GM23248 (cell line): ENCODE results near the gene ZNF681. TPM values are rescaled to one million over a fixed set of nuclear protein-coding genes. Genes with fewer than 3 reads are reported as not detected.
"Not testable (repeated sequence)": the region's sequence is repeated elsewhere in the genome, so short reads cannot be mapped to it uniquely, and the experiment has no call there.

ENCODE experiments used
- DNase-seq: peaks from one replicate; pipeline ENCODE4 v3.0.0-alpha.2; 2015
- H2AFZ ChIP-seq: fragments of 200-600 bp; sonication (generic); 2 replicates; pipeline ENCODE4 v1.6.1; 2016; ENCODE audit warnings: antibody characterized with exemption
- H3F3A ChIP-seq: fragments of 200-600 bp; sonication (generic); 2 replicates; pipeline ENCODE4 v1.6.1; 2016; ENCODE audit warnings: mild to moderate bottlenecking, antibody characterized with exemption, mixed run types; ENCODE audit not compliant: insufficient read depth
- H3K27ac ChIP-seq: fragments of 200-600 bp; sonication (generic); 2 replicates; pipeline ENCODE4 v1.5.1; 2016; ENCODE audit warnings: mild to moderate bottlenecking
- H3K27me3 ChIP-seq: fragments of 200-600 bp; sonication (generic); replicated peaks from 2 replicates; pipeline ENCODE4 v1.6.1; 2016; ENCODE audit warnings: mild to moderate bottlenecking; ENCODE audit not compliant: insufficient read depth
- H3K36me3 ChIP-seq: fragments of 200-600 bp; sonication (generic); 2 replicates; pipeline ENCODE4 v1.6.1; 2016; ENCODE audit warnings: low read depth, mild to moderate bottlenecking
- H3K4me1 ChIP-seq: fragments of 200-600 bp; sonication (generic); 2 replicates; pipeline ENCODE4 v1.6.1; 2016; ENCODE audit warnings: mild to moderate bottlenecking; ENCODE audit not compliant: insufficient read depth
- H3K4me2 ChIP-seq: fragments of 200-600 bp; sonication (generic); one replicate; pipeline ENCODE4 v1.6.1; 2016; ENCODE audit warnings: mild to moderate bottlenecking; ENCODE audit not compliant: unreplicated experiment
- H3K4me3 ChIP-seq: fragments of 200-600 bp; sonication (generic); 2 replicates; pipeline ENCODE4 v1.5.1; 2016; ENCODE audit warnings: mild to moderate bottlenecking
- H3K79me2 ChIP-seq: fragments of 200-600 bp; sonication (generic); 2 replicates; pipeline ENCODE4 v1.6.1; 2016; ENCODE audit warnings: mild to moderate bottlenecking; ENCODE audit not compliant: insufficient read depth
- H3K9ac ChIP-seq: fragments of 200-600 bp; sonication (generic); 2 replicates; pipeline ENCODE4 v1.6.1; 2016; ENCODE audit warnings: mild to moderate bottlenecking
- H3K9me2 ChIP-seq: fragments of 200-600 bp; sonication (generic); 2 replicates; pipeline ENCODE4 v1.6.1; 2016; ENCODE audit warnings: mixed run types, mild to moderate bottlenecking, moderate library complexity; ENCODE audit not compliant: insufficient read depth
- H3K9me3 ChIP-seq: fragments of 200-600 bp; sonication (generic); one replicate; pipeline ENCODE4 v1.6.1; 2017; ENCODE audit warnings: low read depth
- H4K20me1 ChIP-seq: fragments of 200-600 bp; sonication (generic); 2 replicates; pipeline ENCODE4 v1.6.0; 2016; ENCODE audit not compliant: insufficient read depth
- EZH2 ChIP-seq: fragments of 200-600 bp; sonication (generic); IDR thresholded peaks from 2 replicates; pipeline ENCODE4 v1.6.1; 2018; ENCODE audit warnings: antibody characterized with exemption, mild to moderate bottlenecking; ENCODE audit not compliant: insufficient read depth, poor library complexity, severe bottlenecking
- EZH2phosphoT487 ChIP-seq: fragments of 200-600 bp; sonication (generic); IDR thresholded peaks from 2 replicates; pipeline ENCODE4 v1.6.1; 2018; ENCODE audit warnings: antibody characterized with exemption, moderate library complexity, mild to moderate bottlenecking, low read depth; ENCODE audit not compliant: insufficient read depth
- WGBS, 2 experiments: methylation state at CpG; one replicate each; pipeline ENCODE4 v1.1.6; 2015 to 2017; ENCODE audit warnings: low lambda C conversion rate in 2 of 2, low coverage in 1 of 2; ENCODE audit errors: missing lambda C conversion rate in 2 of 2; 5-methylcytosine and 5-hydroxymethylcytosine counted together
- in situ Hi-C: fragments of 300-500 bp; cut with MboI; formaldehyde crosslinking; loops from 2 replicates; pipeline ENCODE4 v1.15.0; 2020
- polyA plus RNA-seq: library from polyadenylated mRNA; unstranded; fragments of >200 nt; fragmentation: Nextera tagmentation; extraction: Ambion mirVana; gene quantifications from 2 replicates; pipeline ENCODE4 v1.2.1, GENCODE V29; 2016
- total RNA-seq: library from RNA; depleted of rRNA; stranded (reverse); fragments of >200 nt; shearing (Covaris generic); gene quantifications from 2 replicates; pipeline ENCODE4 v1.2.3, GENCODE V29; 2014

ZNF681 gene
- total and polyA plus RNA-seq, 2 experiments from 2014 or later = 0.32 to 0.38 TPM

DNA sequence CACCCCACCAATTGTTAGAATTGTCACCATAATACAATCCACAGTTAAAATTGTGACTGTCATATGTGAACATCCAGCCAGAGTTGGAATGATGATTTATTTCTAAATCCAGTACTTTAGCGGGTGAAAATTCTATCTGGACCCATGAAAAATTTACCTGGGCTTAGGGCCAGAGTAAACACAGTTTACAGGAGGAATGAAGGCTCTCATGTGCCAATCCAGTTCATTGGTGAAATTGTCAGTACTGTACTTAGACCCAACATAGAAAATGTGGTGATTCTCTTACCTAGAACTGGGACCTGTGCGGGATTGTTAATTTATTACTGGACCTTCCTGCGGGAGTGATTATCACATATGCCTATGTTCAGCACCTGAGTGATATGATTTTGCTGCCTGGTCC, 27.3 kb upstream of the ZNF681 start:
- H3K36me3 ChIP-seq = no peaks in the 10 kb centered on the region
- no peak overlapping the region for H3K27ac ChIP-seq
- no peak for TF ChIP-seq EZH2phosphoT487
- TF ChIP-seq EZH2 = no peak
- 51 to 59% methylated on average over 3 of the region's 3 CpGs for WGBS, 2 experiments
- H3K4me1 ChIP-seq = no peaks in the 10 kb centered on the region
- H3K4me2 ChIP-seq = no peak overlapping the region
- H3K9me2 ChIP-seq = no peaks in the 10 kb centered on the region
- DNase-seq = no peak
- H4K20me1 ChIP-seq = no peaks in the 10 kb centered on the region
- H3K9ac ChIP-seq = no peak overlapping the region
- H3K4me3 ChIP-seq = no peak overlapping the region
- H3F3A ChIP-seq = no peaks in the 10 kb centered on the region
- in situ Hi-C loops = no loop called here
- H3K9me3 ChIP-seq = no peaks in the 10 kb centered on the region
- H2AFZ ChIP-seq = no peak overlapping the region
- H3K27me3 ChIP-seq = no peaks in the 10 kb centered on the region
- no peaks in the 10 kb centered on the region for H3K79me2 ChIP-seq

DNA sequence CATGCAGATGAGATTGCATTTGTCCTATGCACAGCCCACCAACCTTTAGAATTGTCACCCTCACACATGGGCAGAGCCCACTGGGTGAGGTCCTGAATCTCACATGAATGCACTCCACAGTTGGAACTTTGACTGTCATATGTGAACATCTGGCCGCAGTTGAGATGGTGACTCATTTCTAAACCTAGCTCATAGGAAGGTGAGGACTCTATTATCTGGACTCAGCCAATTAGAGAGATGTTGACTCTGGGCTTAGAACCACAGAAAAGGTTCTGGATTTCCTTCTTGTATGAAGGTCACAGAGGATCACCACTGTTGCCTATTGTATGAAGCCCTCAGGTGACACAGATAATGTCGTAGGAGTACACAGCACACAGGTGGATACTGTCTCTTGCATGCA, 25.6 kb upstream of the ZNF681 start:
- H3K4me2 ChIP-seq = no peak overlapping the region
- no peak overlapping the region for H3K4me3 ChIP-seq
- DNase-seq = no peak
- H3K36me3 ChIP-seq = no peaks in the 10 kb centered on the region
- H3K27me3 ChIP-seq = no peaks in the 10 kb centered on the region
- H3K79me2 ChIP-seq = no peaks in the 10 kb centered on the region
- no peak overlapping the region for H3K27ac ChIP-seq
- H2AFZ ChIP-seq = no peak overlapping the region
- H3K9ac ChIP-seq = no peak overlapping the region
- no peak for TF ChIP-seq EZH2
- no peak for TF ChIP-seq EZH2phosphoT487
- WGBS, 2 experiments = 32 to 34% methylated on average over 2 of the region's 2 CpGs
- in situ Hi-C loops = no loop called here
- no peaks in the 10 kb centered on the region for H3K4me1 ChIP-seq
- H3F3A ChIP-seq = no peaks in the 10 kb centered on the region
- no peaks in the 10 kb centered on the region for H4K20me1 ChIP-seq
- H3K9me3 ChIP-seq = no peaks in the 10 kb centered on the region
- H3K9me2 ChIP-seq = no peaks in the 10 kb centered on the region

- H3K27ac ChIP-seq = no peak overlapping the region
- H3K4me3 ChIP-seq = no peak overlapping the region
- H3K4me2 ChIP-seq = no peak overlapping the region
- no peaks in the 10 kb centered on the region for H3K36me3 ChIP-seq
- no peak overlapping the region for H2AFZ ChIP-seq
- H3K9me3 ChIP-seq = no peaks in the 10 kb centered on the region
- no peaks in the 10 kb centered on the region for H3K27me3 ChIP-seq
- H3K4me1 ChIP-seq = no peaks in the 10 kb centered on the region
- 0% methylated on average over 1 of the region's 1 CpG for WGBS, 2 experiments
- no peaks in the 10 kb centered on the region for H3K9me2 ChIP-seq
- in situ Hi-C loops = no loop called here
- no peaks in the 10 kb centered on the region for H3F3A ChIP-seq
- no peaks in the 10 kb centered on the region for H3K79me2 ChIP-seq
- no peak for TF ChIP-seq EZH2
- TF ChIP-seq EZH2phosphoT487 = no peak
- H3K9ac ChIP-seq = no peak overlapping the region
- no peaks in the 10 kb centered on the region for H4K20me1 ChIP-seq
- DNase-seq = no peak
These were observed 24.9 kb upstream of the ZNF681 start for GRCh38 chr19:23783636-23784035.

GRCh38 chr19:23779645-23780044, 21.0 kb upstream of the ZNF681 start:
- no peaks in the 10 kb centered on the region for H3K9me2 ChIP-seq
- no peak overlapping the region for H3K4me2 ChIP-seq
- no peak overlapping the region for H3K4me3 ChIP-seq
- no peaks in the 10 kb centered on the region for H3K4me1 ChIP-seq
- no peaks in the 10 kb centered on the region for H3F3A ChIP-seq
- H4K20me1 ChIP-seq = no peaks in the 10 kb centered on the region
- no peak for DNase-seq
- TF ChIP-seq EZH2phosphoT487 = no peak
- no peak for TF ChIP-seq EZH2
- no peak overlapping the region for H3K27ac ChIP-seq
- H3K79me2 ChIP-seq = no peaks in the 10 kb centered on the region
- H3K27me3 ChIP-seq = no peaks in the 10 kb centered on the region
- in situ Hi-C loops = no loop called here
- no peaks in the 10 kb centered on the region for H3K9me3 ChIP-seq
- H3K9ac ChIP-seq = no peak overlapping the region
- no peaks in the 10 kb centered on the region for H3K36me3 ChIP-seq
- WGBS, 2 experiments = 46 to 51% methylated on average over 7 of the region's 7 CpGs
- no peak overlapping the region for H2AFZ ChIP-seq

DNA sequence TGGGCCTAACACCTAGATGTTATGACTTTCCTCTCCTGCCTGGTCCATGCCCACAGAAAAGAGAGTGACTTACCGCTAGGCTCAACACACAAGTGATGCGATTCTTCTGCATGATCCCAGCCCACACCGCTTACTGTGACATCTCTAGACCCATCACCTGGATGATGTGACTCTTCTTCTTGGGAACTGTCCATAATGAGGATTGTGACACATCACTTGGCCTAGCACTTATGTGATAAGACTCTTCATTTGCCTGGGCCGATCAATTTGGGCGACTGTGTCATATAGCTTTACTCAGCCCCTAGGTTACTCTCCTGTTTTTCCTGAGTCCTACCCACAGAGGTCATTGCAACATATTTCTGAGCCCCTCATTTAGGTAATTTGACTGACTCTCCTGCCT, 19.9 kb upstream of the ZNF681 start:
- in situ Hi-C loops = no loop called here
- H3K4me2 ChIP-seq = no peak overlapping the region
- no peaks in the 10 kb centered on the region for H3K4me1 ChIP-seq
- no peaks in the 10 kb centered on the region for H3F3A ChIP-seq
- TF ChIP-seq EZH2 = no peak
- no peak for TF ChIP-seq EZH2phosphoT487
- no peaks in the 10 kb centered on the region for H4K20me1 ChIP-seq
- H3K36me3 ChIP-seq = no peaks in the 10 kb centered on the region
- DNase-seq = no peak
- H3K9ac ChIP-seq = no peak overlapping the region
- H3K79me2 ChIP-seq = no peaks in the 10 kb centered on the region
- 80 to 91% methylated on average over 5 of the region's 5 CpGs for WGBS, 2 experiments
- H3K9me3 ChIP-seq = no peaks in the 10 kb centered on the region
- H3K4me3 ChIP-seq = no peak overlapping the region
- H2AFZ ChIP-seq = no peak overlapping the region
- no peak overlapping the region for H3K27ac ChIP-seq
- H3K27me3 ChIP-seq = no peaks in the 10 kb centered on the region
- H3K9me2 ChIP-seq = no peaks in the 10 kb centered on the region

DNA sequence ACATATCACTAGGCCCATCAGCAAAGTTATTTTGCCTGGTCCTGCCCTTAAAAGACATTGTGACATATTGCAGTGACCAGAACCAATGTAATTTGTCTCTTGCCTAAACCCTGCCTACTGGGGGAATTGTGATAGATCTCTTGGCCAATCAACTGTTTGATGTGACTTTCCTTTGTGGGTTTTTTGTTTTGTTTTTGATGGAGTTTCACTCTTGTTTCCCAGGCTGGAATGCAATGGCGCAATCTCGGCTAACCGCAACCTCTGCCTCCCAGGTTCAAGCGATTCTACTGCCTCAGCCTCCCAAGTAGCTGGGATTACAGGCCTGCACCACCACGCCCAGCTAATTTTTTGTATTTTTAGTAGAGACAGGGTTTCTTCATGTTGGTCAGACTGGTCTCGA, 19.3 kb upstream of the ZNF681 start:
- H3K4me1 ChIP-seq, H2AFZ ChIP-seq, H3K27ac ChIP-seq, H4K20me1 ChIP-seq, H3K9me2 ChIP-seq, H3K4me2 ChIP-seq, in situ Hi-C loops, H3K9ac ChIP-seq, H3K27me3 ChIP-seq, H3K4me3 ChIP-seq, H3K36me3 ChIP-seq, H3K79me2 ChIP-seq, H3K9me3 ChIP-seq, DNase-seq, H3F3A ChIP-seq: not testable (repeated sequence)
- WGBS, 2 experiments = 71 to 75% methylated on average over 6 of the region's 6 CpGs
